Measurements from ENCODE around the gene AOPEP.

- TF ChIP-seq, protein P1, sequence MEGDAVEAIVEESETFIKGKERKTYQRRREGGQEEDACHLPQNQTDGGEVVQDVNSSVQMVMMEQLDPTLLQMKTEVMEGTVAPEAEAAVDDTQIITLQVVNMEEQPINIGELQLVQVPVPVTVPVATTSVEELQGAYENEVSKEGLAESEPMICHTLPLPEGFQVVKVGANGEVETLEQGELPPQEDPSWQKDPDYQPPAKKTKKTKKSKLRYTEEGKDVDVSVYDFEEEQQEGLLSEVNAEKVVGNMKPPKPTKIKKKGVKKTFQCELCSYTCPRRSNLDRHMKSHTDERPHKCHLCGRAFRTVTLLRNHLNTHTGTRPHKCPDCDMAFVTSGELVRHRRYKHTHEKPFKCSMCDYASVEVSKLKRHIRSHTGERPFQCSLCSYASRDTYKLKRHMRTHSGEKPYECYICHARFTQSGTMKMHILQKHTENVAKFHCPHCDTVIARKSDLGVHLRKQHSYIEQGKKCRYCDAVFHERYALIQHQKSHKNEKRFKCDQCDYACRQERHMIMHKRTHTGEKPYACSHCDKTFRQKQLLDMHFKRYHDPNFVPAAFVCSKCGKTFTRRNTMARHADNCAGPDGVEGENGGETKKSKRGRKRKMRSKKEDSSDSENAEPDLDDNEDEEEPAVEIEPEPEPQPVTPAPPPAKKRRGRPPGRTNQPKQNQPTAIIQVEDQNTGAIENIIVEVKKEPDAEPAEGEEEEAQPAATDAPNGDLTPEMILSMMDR (IDR thresholded peaks at IDR 0.05; ENCODE audit: low read depth, low read length), result no peak
- no peak for TF ChIP-seq EZH2phosphoT487 (IDR thresholded peaks at IDR 0.05; ENCODE audit: low read depth)
Observed at GRCh38 chr9:94911211-94911610, 184.7 kb downstream of the AOPEP start.

Measured in OCI-LY3 (cell line).